NK-92 treated with Interleukin-12 subunit alpha and Interleukin-12 subunit beta, amount 100 ng/mL, for 24 hours (cell line): ENCODE measurements around the gene EXTL2.
A peak's percentile ranks its signal among the peaks of the same experiment; 100 is the strongest.
"Not testable (repeated sequence)": the region's sequence is repeated elsewhere in the genome, so short reads cannot be mapped to it uniquely, and the experiment has no call there.

ENCODE experiments used
- DNase-seq: peaks from one replicate; lab custom pipeline; 2025; lab: John Stamatoyannopoulos, UW

The EXTL2 gene, protein sequence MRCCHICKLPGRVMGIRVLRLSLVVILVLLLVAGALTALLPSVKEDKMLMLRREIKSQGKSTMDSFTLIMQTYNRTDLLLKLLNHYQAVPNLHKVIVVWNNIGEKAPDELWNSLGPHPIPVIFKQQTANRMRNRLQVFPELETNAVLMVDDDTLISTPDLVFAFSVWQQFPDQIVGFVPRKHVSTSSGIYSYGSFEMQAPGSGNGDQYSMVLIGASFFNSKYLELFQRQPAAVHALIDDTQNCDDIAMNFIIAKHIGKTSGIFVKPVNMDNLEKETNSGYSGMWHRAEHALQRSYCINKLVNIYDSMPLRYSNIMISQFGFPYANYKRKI

GRCh38 chr1:100894603-100895539 lies at the start of gene EXTL2:
EXTL2 (minus strand) TSS chr1:100894842; CDS start chr1:100888757, 6,085 bp downstream.
- DNase-seq: peak; percentile 62

- no peak for DNase-seq
These were observed 48.9 kb upstream of the EXTL2 start for GRCh38 chr1:100943533-100943932.

DNA sequence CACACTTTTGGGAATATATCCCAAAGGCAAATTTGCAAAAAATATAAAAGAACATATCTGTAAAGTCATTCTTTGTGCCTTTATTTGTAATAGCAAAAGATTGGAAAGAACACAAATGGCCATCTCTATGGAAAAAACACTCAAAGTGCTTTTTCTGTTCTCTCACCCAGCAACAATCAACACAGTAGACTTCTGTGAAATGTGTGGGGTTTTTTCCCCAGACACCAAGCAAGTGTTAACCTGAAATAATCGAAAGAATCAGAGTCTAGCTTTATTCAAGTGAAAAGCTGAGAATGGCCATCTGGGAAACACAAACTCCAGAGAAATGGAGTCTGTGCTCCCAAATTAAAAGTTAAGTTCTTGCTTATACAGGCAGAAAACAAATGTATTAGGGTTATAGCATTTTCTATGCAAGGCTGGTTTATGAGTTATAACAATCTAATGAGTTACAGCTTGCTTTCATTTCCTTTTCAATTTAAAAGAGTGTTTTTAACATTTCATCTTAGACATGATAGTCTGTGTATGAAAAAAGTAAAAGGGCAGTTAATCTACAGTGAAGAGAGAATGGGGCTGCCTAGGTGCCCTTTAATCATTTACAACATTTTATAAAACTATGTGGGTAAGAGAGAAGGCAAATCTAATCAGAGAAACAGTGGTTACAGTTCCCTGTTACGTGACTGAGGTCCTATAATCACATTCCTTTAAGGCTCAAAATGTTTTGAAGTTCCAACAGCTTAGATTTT lies 47.8 kb upstream of the EXTL2 start:
- no peak for DNase-seq

DNA sequence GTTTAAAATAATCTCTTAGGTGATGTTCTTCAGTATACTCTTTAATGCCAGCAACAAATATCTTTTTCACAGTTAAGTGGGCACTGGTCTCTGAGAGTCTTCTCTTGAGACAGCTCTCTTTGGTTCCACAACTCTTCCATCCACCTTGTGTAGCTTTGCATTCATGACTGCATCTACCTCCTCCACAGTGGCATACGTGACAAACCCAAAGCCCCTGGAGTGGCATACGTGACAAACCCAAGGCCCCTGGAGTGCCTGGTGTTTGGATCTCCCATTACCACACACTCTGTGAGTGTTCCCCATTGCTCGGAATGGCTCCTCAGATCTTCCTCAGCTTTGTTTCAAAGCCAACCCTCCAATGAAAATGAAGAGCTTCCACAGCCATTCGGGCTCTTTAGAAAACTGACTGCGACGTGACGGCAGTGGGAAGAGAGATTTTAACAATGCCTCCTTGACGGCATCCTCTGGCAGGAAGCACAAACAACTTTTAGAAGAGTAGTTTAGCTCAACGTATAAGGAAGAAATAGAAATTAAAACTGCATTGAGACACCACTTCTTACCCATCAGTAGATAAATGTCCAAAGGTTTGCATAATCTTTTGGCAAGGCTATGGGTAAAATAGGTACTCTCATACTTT lies 47.1 kb upstream of the EXTL2 start:
- DNase-seq: no peak

DNA sequence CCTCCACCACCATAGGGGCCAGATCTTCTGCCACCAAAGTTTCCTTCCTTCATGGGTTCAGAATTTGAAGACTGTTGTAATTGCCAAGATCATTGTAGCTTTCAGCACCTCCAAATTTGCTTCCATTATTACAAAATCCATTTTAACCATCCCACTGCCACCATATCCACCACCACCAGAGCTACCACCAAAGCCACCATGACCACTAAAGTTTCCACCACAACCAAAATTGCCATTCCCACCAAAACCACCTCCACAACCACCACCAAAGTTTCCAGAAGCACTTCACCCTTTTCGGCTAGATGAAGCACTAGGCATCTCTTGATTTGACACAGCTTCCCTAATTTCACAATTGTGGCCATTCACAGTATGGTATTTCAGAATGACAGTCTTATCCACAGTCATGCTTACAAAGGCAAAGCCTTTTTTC lies 46.5 kb upstream of the EXTL2 start:
- no peak for DNase-seq

DNA sequence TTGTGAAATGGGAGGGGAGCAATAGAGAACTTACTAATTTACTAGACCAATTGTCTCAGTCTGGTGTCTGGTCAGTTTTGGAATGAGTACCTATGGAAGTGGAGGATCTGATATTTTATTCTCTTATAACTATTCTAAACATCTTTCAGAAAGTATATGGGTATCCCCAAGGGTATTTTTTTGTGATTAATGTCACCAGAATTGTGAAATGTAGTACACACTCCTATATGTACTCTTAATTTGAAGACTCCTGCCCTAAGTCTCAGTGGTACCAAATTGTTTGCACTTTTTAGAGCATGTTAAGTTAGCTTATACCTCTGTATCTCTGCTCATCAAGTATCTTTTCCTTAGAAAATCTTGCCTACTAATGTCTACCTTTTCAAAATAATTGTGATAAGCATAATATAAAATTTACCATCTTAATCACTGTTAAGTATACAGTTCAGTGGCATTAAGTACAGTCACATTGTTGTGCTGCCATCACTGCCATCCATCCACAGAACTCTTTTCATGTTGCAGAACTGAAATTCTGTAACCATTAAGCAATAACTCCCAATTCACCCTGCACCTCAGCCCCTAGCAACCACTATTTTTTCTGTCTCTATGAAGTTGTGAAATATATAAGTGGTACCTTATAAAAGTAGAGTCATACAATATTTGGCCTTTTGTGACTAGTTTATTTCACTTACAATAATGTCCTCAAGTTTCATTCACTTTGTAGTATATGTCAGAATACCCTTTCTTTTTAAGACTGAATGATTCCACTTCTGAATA lies 41.7 kb upstream of the EXTL2 start:
- no peak for DNase-seq

DNA sequence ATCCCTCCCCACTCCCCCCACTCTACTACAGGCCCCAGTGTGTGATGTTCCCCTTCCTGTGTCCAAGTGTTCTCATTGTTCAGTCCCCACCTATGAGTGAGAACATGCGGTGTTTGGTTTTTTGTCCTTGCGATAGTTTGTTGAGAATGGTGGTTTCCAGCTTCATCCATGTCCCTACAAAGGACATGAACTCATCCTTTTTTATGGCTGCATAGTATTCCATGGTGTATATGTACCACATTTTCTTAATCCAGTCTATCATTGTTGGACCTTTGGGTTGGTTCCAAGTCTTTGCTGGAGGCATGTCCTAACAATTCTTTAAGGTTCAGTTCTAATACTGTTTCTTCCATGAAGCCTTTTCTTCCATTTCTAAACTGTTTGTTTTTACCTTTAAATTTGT lies 38.9 kb upstream of the EXTL2 start:
- not testable (repeated sequence) for DNase-seq

GRCh38 chr1:100931716-100932115 lies 37.1 kb upstream of the EXTL2 start:
- DNase-seq: no peak

GRCh38 chr1:100930494-100930893 lies 35.9 kb upstream of the EXTL2 start:
- no peak for DNase-seq

DNA sequence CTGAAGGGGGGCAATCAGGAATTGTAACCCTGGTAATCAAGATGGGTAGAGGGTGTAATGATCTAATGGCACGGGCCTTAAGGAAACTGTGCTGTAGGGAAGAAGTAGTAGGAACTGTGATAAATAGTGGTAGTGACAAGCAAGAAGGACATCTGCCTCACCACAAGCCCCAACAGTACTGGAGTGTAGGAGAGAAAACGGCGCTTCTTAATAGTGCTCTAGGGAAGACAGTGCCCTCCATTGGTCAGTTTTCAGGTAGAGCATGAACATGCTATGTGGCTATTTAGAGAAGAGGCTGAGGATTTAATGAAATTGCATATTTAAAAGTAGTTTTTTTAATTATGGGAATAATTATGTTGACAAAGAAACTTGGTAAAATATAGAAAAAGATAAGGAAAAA lies 33.5 kb upstream of the EXTL2 start:
- DNase-seq: no peak

DNA sequence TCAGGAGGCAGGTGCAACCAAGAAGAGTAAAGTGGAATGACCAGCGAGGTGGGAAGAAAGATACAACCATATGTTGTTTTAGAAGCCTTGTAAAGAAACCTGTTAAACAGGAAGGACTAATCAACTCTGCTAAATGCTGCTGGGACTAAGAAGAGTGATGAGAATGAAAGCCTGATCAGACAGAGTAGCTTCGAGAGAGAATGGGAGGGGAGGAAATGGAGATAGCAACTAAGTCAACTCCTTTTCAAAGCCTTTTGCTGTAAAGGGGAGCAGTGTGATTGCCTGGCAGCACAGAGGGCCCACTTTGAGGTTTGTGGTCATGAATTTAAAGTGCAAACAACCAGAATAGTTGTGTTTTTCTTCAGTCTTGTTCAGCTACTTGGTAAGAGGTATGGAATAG lies 32.6 kb upstream of the EXTL2 start:
- DNase-seq: no peak

DNA sequence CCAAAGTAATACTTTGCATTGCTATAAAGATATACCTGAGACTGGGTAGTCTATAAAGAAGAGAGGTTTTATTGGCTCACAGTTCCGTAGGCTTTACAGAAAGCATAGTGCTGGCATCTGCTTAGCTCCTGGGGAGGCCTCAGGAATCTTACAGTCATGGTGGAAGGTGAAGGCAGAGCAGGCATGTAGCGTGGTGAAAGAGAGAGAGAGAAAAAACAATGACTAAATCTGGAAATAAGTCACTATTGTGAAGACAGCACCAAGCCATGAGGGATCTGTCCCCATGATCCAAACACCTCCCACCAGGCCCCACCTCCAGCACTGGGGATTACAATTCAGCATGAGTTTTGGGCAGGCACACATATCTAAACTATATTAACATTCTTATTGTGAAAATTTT lies 31.6 kb upstream of the EXTL2 start:
- no peak for DNase-seq

DNA sequence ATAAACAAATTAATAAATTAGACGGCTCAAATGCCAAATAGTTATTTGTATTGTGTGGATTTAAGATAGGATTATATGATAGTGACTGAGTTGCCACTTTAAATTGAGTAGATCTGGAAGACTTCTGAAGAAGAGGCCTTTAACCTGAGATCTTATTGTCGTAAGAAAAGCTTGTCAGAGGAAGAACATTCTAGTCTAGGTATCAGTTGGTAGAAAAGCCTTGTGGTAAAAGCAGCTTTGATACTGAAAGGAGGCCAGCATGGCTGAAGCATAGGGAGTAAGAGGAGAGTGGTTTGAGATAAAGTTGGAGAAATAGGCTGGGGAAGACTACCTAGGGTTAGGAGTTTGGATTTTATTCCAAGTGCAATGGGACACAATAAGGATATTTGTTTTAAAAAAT lies 30.3 kb upstream of the EXTL2 start:
- DNase-seq: no peak

- no peak for DNase-seq
These were observed 29.6 kb upstream of the EXTL2 start for GRCh38 chr1:100924212-100924611.

DNA sequence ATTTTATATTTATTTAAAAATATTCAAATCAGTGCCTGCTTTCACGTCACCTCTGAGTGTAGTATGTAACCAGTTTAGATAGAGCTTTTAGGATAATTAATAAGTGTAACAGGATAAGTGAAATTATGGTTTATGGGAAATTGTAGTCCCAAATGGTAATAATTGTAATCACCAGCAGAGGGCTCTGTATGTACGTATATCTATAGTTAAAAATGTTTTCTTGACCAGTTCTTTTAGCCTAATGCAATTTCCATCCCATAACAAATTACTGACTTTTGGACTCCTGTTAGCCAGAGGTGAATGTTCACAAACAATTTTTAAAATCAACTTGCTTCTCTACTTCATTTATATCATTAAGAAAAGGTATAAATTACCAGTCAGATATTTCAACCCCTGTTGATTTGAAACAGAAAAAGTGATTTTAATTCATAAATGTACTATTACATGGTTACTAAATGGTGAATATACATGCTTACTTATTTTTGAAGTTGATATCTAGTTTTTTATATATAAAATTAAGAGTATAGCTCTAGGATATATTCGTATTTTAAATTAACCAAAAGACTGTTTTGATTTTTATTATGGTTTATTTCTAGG lies 26.6 kb upstream of the EXTL2 start:
- DNase-seq: no peak

- DNase-seq: no peak
These were observed 17.4 kb upstream of the EXTL2 start for GRCh38 chr1:100912019-100912418.

GRCh38 chr1:100909018-100909417 lies 14.4 kb upstream of the EXTL2 start:
- no peak for DNase-seq

DNA sequence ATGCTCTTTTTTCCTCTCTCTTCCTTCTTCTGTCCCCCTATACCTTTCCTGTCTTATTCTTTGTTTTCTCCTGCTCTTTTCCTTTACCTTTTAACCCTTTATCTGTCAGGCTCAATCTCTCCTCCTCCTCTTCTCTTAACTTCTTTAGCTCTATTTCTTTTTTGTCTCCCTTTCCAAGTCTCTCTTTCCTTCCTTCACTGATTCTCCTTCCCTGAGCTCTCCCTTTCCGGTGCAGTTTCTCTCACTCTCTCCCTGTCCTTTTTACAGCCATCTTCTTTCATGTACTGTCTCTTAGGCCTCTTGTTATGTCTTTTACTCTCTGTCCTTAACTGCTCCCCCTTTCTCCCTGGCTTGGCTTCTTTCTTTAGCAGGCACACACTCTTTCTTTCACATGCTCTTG lies 13.2 kb upstream of the EXTL2 start:
- DNase-seq: no peak

DNA sequence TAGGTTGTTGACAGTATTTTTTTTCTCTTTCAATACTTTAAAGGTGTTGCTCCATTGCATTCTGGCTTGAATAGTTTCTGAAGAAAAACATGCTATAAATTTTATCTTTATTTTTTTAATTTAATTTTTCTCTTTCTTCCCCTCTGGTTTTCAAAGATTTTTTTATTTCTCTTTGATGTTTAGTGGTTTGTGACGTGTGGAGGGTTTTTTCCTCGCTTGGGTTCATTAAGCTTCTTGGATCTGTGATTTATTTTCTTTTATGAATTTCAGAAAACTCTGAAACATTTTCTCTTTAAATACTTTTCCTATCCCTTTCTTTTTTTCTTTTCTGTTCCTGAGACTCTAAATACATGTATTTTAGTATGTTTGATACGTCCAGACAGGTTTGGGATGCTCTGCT lies 10.5 kb upstream of the EXTL2 start:
- no peak for DNase-seq

GRCh38 chr1:100904528-100904927 lies 9.9 kb upstream of the EXTL2 start:
- no peak for DNase-seq

- no peak for DNase-seq
These were observed 9.1 kb upstream of the EXTL2 start for GRCh38 chr1:100903777-100904176.
